ENCODE results near the gene SPATS2L.

- TF ChIP-seq POLR2AphosphoS5 (IDR thresholded peaks at IDR 0.05; ENCODE audit: low read depth, low read length) (no peak; the same call in 1 of the 2 replicates), POLR2A (IDR thresholded peaks at IDR 0.05; ENCODE audit: low read depth, low read length) (no peak)
Observed at GRCh38 chr2:200509235-200509611, 202.7 kb downstream of the SPATS2L start.

Measured in GM12892 (cell line).